ENCODE measurements around the gene SYT13. TPM values are rescaled to one million over a fixed set of nuclear protein-coding genes. Genes with fewer than 3 reads are reported as not detected.

The SYT13 gene
- total and polyA plus RNA-seq, 2 donors (not counting 3 experiments of a cell fraction or from before 2014, with no cell fraction given) = not detected

DNA sequence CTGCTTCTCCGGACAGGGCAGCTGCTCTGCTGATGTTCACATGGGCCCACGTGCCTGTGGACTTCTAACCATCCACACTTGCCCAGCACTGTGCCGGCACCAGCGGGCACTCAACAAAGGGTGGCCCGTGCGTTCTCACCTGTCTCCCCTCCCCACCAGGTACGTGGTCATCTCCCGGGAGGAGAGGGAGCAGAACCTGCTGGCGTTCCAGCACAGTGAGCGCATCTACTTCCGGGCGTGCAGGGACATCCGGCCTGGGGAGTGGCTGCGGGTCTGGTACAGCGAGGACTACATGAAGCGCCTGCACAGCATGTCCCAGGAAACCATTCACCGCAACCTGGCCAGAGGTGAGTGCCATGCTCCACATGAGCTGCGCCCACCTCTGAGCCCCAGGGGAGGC, 66.7 kb downstream of the SYT13 start:
- intact Hi-C loops (cut with micrococcal nuclease) = no loop called here
- ChIA-PET POLR2A (no interaction called here), CTCF (interaction anchor here (1.3 kb wide), 1 partner anchor 13 kb away, joined by 5 read pairs; no protein-coding TSS in a partner anchor)
- H3K4me2 ChIP-seq (ENCODE audit: insufficient read depth, low read length) = no peak overlapping the region
- no peaks in the 10 kb centered on the region for H3K79me2 ChIP-seq (ENCODE audit: control insufficient read depth, insufficient read depth, low read length)
- H3K9me3 ChIP-seq (replicated peaks; ENCODE audit: control insufficient read depth, insufficient read depth, low read length) = no peaks in the 10 kb centered on the region
- no peak overlapping the region for H3K27ac ChIP-seq (ENCODE audit: insufficient read depth, low read depth, low read length)
- H4K20me1 ChIP-seq (replicated peaks; ENCODE audit: control insufficient read depth, extremely low read depth, insufficient read depth, low read length) = no peaks in the 10 kb centered on the region
- no TSS peak for BruUV-seq (replicated peaks)
- H3K4me3 ChIP-seq (replicated peaks in 1 of 3; ENCODE audit: insufficient read depth in 1 of 3, low read depth in 1 of 3, low read length in 3 of 3) = no peak overlapping the region
- TF ChIP-seq MYC (IDR thresholded peaks at IDR 0.05; ENCODE audit: low read depth, low read length) = no peak
- TF ChIP-seq, protein P1, sequence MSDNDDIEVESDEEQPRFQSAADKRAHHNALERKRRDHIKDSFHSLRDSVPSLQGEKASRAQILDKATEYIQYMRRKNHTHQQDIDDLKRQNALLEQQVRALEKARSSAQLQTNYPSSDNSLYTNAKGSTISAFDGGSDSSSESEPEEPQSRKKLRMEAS (IDR thresholded peaks at IDR 0.05; ENCODE audit: insufficient read depth, insufficient read length) = no peak
- no peak for TF ChIP-seq FOS (IDR thresholded peaks at IDR 0.05; ENCODE audit: borderline replicate concordance, insufficient read depth, low read length)
- no peak for TF ChIP-seq GATA2 (IDR thresholded peaks at IDR 0.05; ENCODE audit: insufficient read depth, insufficient read length, low read depth, low read length)
- TF ChIP-seq POLR2AphosphoS5 (IDR thresholded peaks at IDR 0.05; ENCODE audit: insufficient read depth, low read depth, low read length) = no peak
- TF ChIP-seq POLR2A (IDR thresholded peaks at IDR 0.05; ENCODE audit: low read depth, low read length) = no peak
- no peak for TF ChIP-seq EZH2 (IDR thresholded peaks at IDR 0.05; ENCODE audit: borderline replicate concordance, low read depth, low read length, severe bottlenecking)
- TF ChIP-seq, protein P2, sequence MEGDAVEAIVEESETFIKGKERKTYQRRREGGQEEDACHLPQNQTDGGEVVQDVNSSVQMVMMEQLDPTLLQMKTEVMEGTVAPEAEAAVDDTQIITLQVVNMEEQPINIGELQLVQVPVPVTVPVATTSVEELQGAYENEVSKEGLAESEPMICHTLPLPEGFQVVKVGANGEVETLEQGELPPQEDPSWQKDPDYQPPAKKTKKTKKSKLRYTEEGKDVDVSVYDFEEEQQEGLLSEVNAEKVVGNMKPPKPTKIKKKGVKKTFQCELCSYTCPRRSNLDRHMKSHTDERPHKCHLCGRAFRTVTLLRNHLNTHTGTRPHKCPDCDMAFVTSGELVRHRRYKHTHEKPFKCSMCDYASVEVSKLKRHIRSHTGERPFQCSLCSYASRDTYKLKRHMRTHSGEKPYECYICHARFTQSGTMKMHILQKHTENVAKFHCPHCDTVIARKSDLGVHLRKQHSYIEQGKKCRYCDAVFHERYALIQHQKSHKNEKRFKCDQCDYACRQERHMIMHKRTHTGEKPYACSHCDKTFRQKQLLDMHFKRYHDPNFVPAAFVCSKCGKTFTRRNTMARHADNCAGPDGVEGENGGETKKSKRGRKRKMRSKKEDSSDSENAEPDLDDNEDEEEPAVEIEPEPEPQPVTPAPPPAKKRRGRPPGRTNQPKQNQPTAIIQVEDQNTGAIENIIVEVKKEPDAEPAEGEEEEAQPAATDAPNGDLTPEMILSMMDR (IDR thresholded peaks at IDR 0.05; ENCODE audit: extremely low read depth in 1 of 2, insufficient read depth in 1 of 2, low read depth in 1 of 2, low read length in 2 of 2) = no peak
- TF ChIP-seq JUN (IDR thresholded peaks at IDR 0.05; ENCODE audit: borderline replicate concordance, insufficient read depth, insufficient read length, low read depth) = no peak
- DNase-seq (ENCODE audit: low read depth, low spot score) = no peak
- H3K9me1 ChIP-seq (replicated peaks; ENCODE audit: control insufficient read depth, extremely low read depth, insufficient read depth, low read length) = no peaks in the 10 kb centered on the region
- H3K9ac ChIP-seq (replicated peaks; ENCODE audit: extremely low read depth, insufficient read depth, low read length) = no peak overlapping the region
- no peaks in the 10 kb centered on the region for H3K4me1 ChIP-seq (ENCODE audit: control insufficient read depth, extremely low read depth, insufficient read depth, low read length)
- no peaks in the 10 kb centered on the region for H3K36me3 ChIP-seq (ENCODE audit: control insufficient read depth in 2 of 2, extremely low read depth in 1 of 2, insufficient read depth in 2 of 2, low read length in 2 of 2)
- no peak overlapping the region for H2AFZ ChIP-seq (ENCODE audit: low read depth, low read length)
- H3K27me3 ChIP-seq (ENCODE audit: control insufficient read depth in 2 of 2, insufficient read depth in 2 of 2, low read length in 2 of 2) = peaks cover 0 to 3% of the 10 kb centered on the region in 2 experiments
- dilution Hi-C loops (cut with MboI; ENCODE audit: extremely low pct_ligation_motif_present, low sequenced_read_pairs) = no loop called here
- no peak for FAIRE-seq
